Endothelial cell of umbilical vein (primary cell): Measurements from ENCODE around the gene ALG2. TPM values are rescaled to one million over a fixed set of nuclear protein-coding genes. Genes with fewer than 3 reads are reported as not detected.

Experiments used
- BruUV-seq: library from RNA; stranded (reverse); fragments of 400-500 nt; replicated peaks from 2 replicates; lab custom pipeline; 2021; lab: Mats Ljungman, UMichigan
- CTCF ChIA-PET: fragments of 300-600, 350-600 bp; sonication (Branson Sonifier 250); formaldehyde crosslinking; loops from one replicate; lab custom pipeline; 2021; ENCODE audit warnings: antibody characterized with exemption, inconsistent platforms; lab: Charles Lee
- POLR2A ChIA-PET: fragments of 300-600, 350-600 bp; sonication (Branson Sonifier 250); formaldehyde crosslinking; loops from one replicate; lab custom pipeline; 2021; ENCODE audit warnings: antibody characterized with exemption, inconsistent platforms; lab: Charles Lee
- DNase-seq: peaks from one replicate; pipeline ENCODE4 v3.0.0-alpha.2; 2011; ENCODE audit warnings: low read depth, low spot score
- FAIRE-seq: peaks from 2 replicates; lab custom pipeline; 2011; peaks lifted over from hg19 to GRCh38; lab: Jason Lieb, UNC
- H2AFZ ChIP-seq: 2 replicates; pipeline ENCODE4 v1.6.0; 2012; ENCODE audit warnings: low read depth, low read length, control low read depth, inconsistent platforms
- H3K27ac ChIP-seq: 2 replicates; pipeline ENCODE4 v1.5.1; 2011; ENCODE audit warnings: low read depth, mild to moderate bottlenecking, control low read depth, low read length, moderate library complexity; ENCODE audit not compliant: insufficient read depth
- H3K27me3 ChIP-seq, 2 experiments: 2 replicates each; pipeline versions ENCODE4 v1.6.0 to v1.6.1; 2011; ENCODE audit warnings: low read length in 2 of 2, mixed read lengths in 1 of 2; ENCODE audit not compliant: control insufficient read depth in 2 of 2, insufficient read depth in 2 of 2
- H3K36me3 ChIP-seq, 2 experiments: 2 replicates in 1 of 2; 3 replicates in 1 of 2; pipeline ENCODE4 v1.5.1; 2011; ENCODE audit warnings: low read length in 2 of 2, mild to moderate bottlenecking in 1 of 2, moderate library complexity in 1 of 2; ENCODE audit not compliant: control insufficient read depth in 2 of 2, insufficient read depth in 2 of 2; ENCODE audit errors: extremely low read depth in 1 of 2
- H3K4me1 ChIP-seq: 3 replicates; pipeline ENCODE4 v1.5.1; 2011; ENCODE audit warnings: mild to moderate bottlenecking, low read length; ENCODE audit not compliant: control insufficient read depth, insufficient read depth; ENCODE audit errors: extremely low read depth
- H3K4me2 ChIP-seq: 2 replicates; pipeline ENCODE4 v1.6.1; 2011; ENCODE audit warnings: low read length, control low read depth, mixed read lengths; ENCODE audit not compliant: insufficient read depth
- H3K4me3 ChIP-seq, 3 experiments: fragments of 200-600 bp in 1 of 3; sonication (generic), shearing (Covaris generic) in 1 of 3; replicated peaks in 1 of 3; 2 replicates each; pipeline ENCODE4 v1.5.1; 2011 to 2016; ENCODE audit warnings: control low read depth in 3 of 3, low read length in 3 of 3, mild to moderate bottlenecking in 2 of 3, inconsistent platforms in 1 of 3, low read depth in 1 of 3, moderate library complexity in 1 of 3; ENCODE audit not compliant: insufficient read depth in 1 of 3
- H3K79me2 ChIP-seq: 2 replicates; pipeline ENCODE4 v1.6.0; 2012; ENCODE audit warnings: low read length, inconsistent platforms; ENCODE audit not compliant: control insufficient read depth, insufficient read depth
- H3K9ac ChIP-seq: replicated peaks from 2 replicates; pipeline ENCODE3; 2011; ENCODE audit warnings: low read length, control low read depth; ENCODE audit not compliant: insufficient read depth; ENCODE audit errors: extremely low read depth
- H3K9me1 ChIP-seq: replicated peaks from 3 replicates; pipeline ENCODE4 v1.6.0; 2011; ENCODE audit warnings: mild to moderate bottlenecking, low read length; ENCODE audit not compliant: control insufficient read depth, insufficient read depth; ENCODE audit errors: extremely low read depth
- H3K9me3 ChIP-seq: replicated peaks from 2 replicates; pipeline ENCODE4 v1.5.1; 2012; ENCODE audit warnings: low read length, inconsistent platforms; ENCODE audit not compliant: control insufficient read depth, insufficient read depth
- H4K20me1 ChIP-seq: replicated peaks from 2 replicates; pipeline ENCODE3; 2011; ENCODE audit warnings: mild to moderate bottlenecking, low read length; ENCODE audit not compliant: control insufficient read depth, insufficient read depth; ENCODE audit errors: extremely low read depth
- CTCF ChIP-seq, 2 donors: IDR thresholded peaks; 1 replicate in 1 of 2; 2 replicates in 1 of 2; pipeline ENCODE4 v1.5.1; 2011; ENCODE audit warnings: low read length in 2 of 2, mild to moderate bottlenecking in 2 of 2, moderate library complexity in 2 of 2, control low read depth in 1 of 2, inconsistent platforms in 1 of 2, low read depth in 1 of 2; ENCODE audit not compliant: insufficient read depth in 1 of 2; ENCODE audit errors: extremely low read depth in 1 of 2
- EZH2 ChIP-seq: IDR thresholded peaks from 2 replicates; pipeline ENCODE4 v1.6.1; 2012; ENCODE audit warnings: borderline replicate concordance, low read depth, mild to moderate bottlenecking, moderate library complexity, low read length, inconsistent platforms; ENCODE audit not compliant: severe bottlenecking
- FOS ChIP-seq: IDR thresholded peaks from 2 replicates; pipeline ENCODE4 v1.6.1; 2011; ENCODE audit warnings: mild to moderate bottlenecking, low read length, moderate library complexity, borderline replicate concordance; ENCODE audit not compliant: insufficient read depth
- GATA2 ChIP-seq: IDR thresholded peaks from 2 replicates; pipeline ENCODE4 v1.7.0; 2011; ENCODE audit warnings: low read depth, mild to moderate bottlenecking, moderate library complexity, mixed read lengths, low read length; ENCODE audit not compliant: insufficient read length, insufficient read depth
- JUN ChIP-seq: IDR thresholded peaks from 2 replicates; pipeline ENCODE4 v1.6.1; 2011; ENCODE audit warnings: borderline replicate concordance, low read depth; ENCODE audit not compliant: insufficient read length, insufficient read depth
- MAX ChIP-seq: IDR thresholded peaks from 2 replicates; pipeline ENCODE4 v1.6.1; 2011; ENCODE audit not compliant: insufficient read depth, insufficient read length
- MYC ChIP-seq: IDR thresholded peaks from one replicate; pipeline ENCODE4 v1.6.1; 2011; ENCODE audit warnings: mild to moderate bottlenecking, low read depth, low read length
- POLR2A ChIP-seq: IDR thresholded peaks from 2 replicates; pipeline ENCODE4 v1.6.1; 2012; ENCODE audit warnings: low read depth, mild to moderate bottlenecking, control low read depth, low read length
- POLR2AphosphoS5 ChIP-seq: IDR thresholded peaks from 2 replicates; pipeline ENCODE4 v1.6.1; 2012; ENCODE audit warnings: low read depth, mild to moderate bottlenecking, control low read depth, low read length, moderate library complexity; ENCODE audit not compliant: insufficient read depth
- dilution Hi-C: fragments of 300-500 bp; cut with MboI; formaldehyde crosslinking; loops from one replicate; pipeline ENCODE4 v1.15.0; 2019; ENCODE audit warnings: low sequenced_read_pairs; ENCODE audit not compliant: extremely low pct_ligation_motif_present
- intact Hi-C: fragments of 100-400 bp; cut with micrococcal nuclease; formaldehyde crosslinking; loops from one replicate; pipeline ENCODE4 v1.10.0; 2022
- polyA plus RNA-seq, 4 experiments: library from polyadenylated mRNA; depleted of rRNA in 3 of 4; stranded (reverse) in 3 of 4; unstranded in 1 of 4; fragments of >200 nt; gene quantifications; 2 replicates each; pipeline versions ENCODE4 v1.2.1 to v1.2.3, GENCODE V29; 2011 to 2012; ENCODE audit warnings: missing spikeins in 1 of 4
- total RNA-seq: library from RNA; stranded (reverse); gene quantifications from 2 replicates; pipeline ENCODE4 v1.2.3, GENCODE V29; 2021

Gene ALG2
- total and polyA plus RNA-seq, 2 donors (not counting 3 experiments of a cell fraction or from before 2014, with no cell fraction given) = 32.4 to 40.7 TPM

GRCh38 chr9:99171225-99172123 lies 50.3 kb downstream of the ALG2 start:
- H3K27ac ChIP-seq = no peak overlapping the region
- no peaks in the 10 kb centered on the region for H3K9me1 ChIP-seq
- no peaks in the 10 kb centered on the region for H3K4me1 ChIP-seq
- no peaks in the 10 kb centered on the region for H4K20me1 ChIP-seq
- no peak overlapping the region for H3K4me2 ChIP-seq
- CTCF ChIA-PET = interaction anchor here (0.8 to 1.6 kb wide), 3 partner anchors 12 to 1051 kb away, joined by 3 to 4 read pairs (median 3); no protein-coding TSS in a partner anchor
- intact Hi-C loops = no loop called here
- TF ChIP-seq MYC = no peak
- TF ChIP-seq CTCF (IDR thresholded peaks at IDR 0.05; ENCODE audit: extremely low read depth in 1 of 2, insufficient read depth in 1 of 2, low read depth in 1 of 2, low read length in 2 of 2) = no peak
- TF ChIP-seq EZH2 = no peak
- no peak for TF ChIP-seq POLR2AphosphoS5
- TF ChIP-seq FOS = no peak
- TF ChIP-seq MAX = no peak
- TF ChIP-seq JUN = no peak
- TF ChIP-seq POLR2A = no peak
- no peak for TF ChIP-seq GATA2
- no peak overlapping the region for H3K4me3 ChIP-seq
- POLR2A ChIA-PET = no interaction called here
- dilution Hi-C loops = no loop called here
- no peaks in the 10 kb centered on the region for H3K79me2 ChIP-seq
- BruUV-seq = no TSS peak
- no peaks in the 10 kb centered on the region for H3K36me3 ChIP-seq
- FAIRE-seq = no peak
- DNase-seq = no peak
- no peaks in the 10 kb centered on the region for H3K9me3 ChIP-seq
- H3K9ac ChIP-seq = no peak overlapping the region
- H3K27me3 ChIP-seq = peaks cover 4 to 5% of the 10 kb centered on the region in 2 experiments
- H2AFZ ChIP-seq = no peak overlapping the region
